HEK293 (cell line): Measurements from ENCODE around the gene MBOAT7.
A peak's percentile ranks its signal among the peaks of the same experiment; 100 is the strongest.

ENCODE experiments used
- CTCF ChIA-PET: fragments of 350-600 bp; formaldehyde crosslinking; extraction: SDS; loops from one replicate; lab custom pipeline; 2021; ENCODE audit warnings: antibody characterized with exemption; lab: Yijun Ruan, JAX
- POLR2A ChIA-PET: fragments of 300-600 bp; formaldehyde crosslinking; extraction: SDS; loops from one replicate; lab custom pipeline; 2020; ENCODE audit warnings: antibody characterized with exemption, inconsistent platforms; lab: Yijun Ruan, JAX
- H3K27ac ChIP-seq: fragments of 200-500 bp; sonication (Bioruptor generic); 2 replicates; pipeline ENCODE4 v1.5.1; 2014; ENCODE audit warnings: low read depth, low read length, control low read depth, inconsistent platforms; ENCODE audit errors: extremely low read depth
- H3K36me3 ChIP-seq, 2 experiments: fragments of 200-500 bp in 1 of 2; sonication (Bioruptor generic) in 1 of 2; 1 replicate in 1 of 2; 2 replicates in 1 of 2; pipeline ENCODE4 v1.5.1; 2014 to 2017; ENCODE audit warnings: inconsistent platforms in 2 of 2, low read length in 2 of 2; ENCODE audit not compliant: control insufficient read depth in 2 of 2, insufficient read depth in 1 of 2
- H3K4me1 ChIP-seq: fragments of 200-500 bp; sonication (Bioruptor generic); 2 replicates; pipeline ENCODE4 v1.5.1; 2014; ENCODE audit warnings: mild to moderate bottlenecking, low read length, inconsistent platforms; ENCODE audit not compliant: control insufficient read depth, insufficient read depth
- H3K4me3 ChIP-seq: 2 replicates; pipeline ENCODE4 v1.5.1; 2011; ENCODE audit warnings: low read depth, mild to moderate bottlenecking, control low read depth, low read length, moderate library complexity
- H3K9me3 ChIP-seq: fragments of 200-500 bp; sonication (Bioruptor generic); 2 replicates; pipeline ENCODE4 v1.5.1; 2014; ENCODE audit warnings: low read depth, low read length, inconsistent platforms; ENCODE audit not compliant: control insufficient read depth, insufficient read depth
- CTCF ChIP-seq: fragments of 450-650 bp; formaldehyde crosslinking; IDR thresholded peaks from 2 replicates; pipeline ENCODE4 v1.5.1; 2016; ENCODE audit warnings: missing biosample characterization, missing genetic modification characterization
- EGR2 ChIP-seq: fragments of 450-650 bp; formaldehyde crosslinking; IDR thresholded peaks from 2 replicates; pipeline ENCODE4 v1.5.1; 2016; ENCODE audit warnings: low read depth, missing biosample characterization, missing genetic modification characterization
- IKZF3 ChIP-seq: fragments of 450-650 bp; IDR thresholded peaks from 2 replicates; pipeline ENCODE4 v1.5.0; 2018; ENCODE audit warnings: missing biosample characterization, mild to moderate bottlenecking, missing genetic modification characterization, moderate library complexity
- KLF9 ChIP-seq: fragments of 450-650 bp; formaldehyde crosslinking; IDR thresholded peaks from 2 replicates; pipeline ENCODE4 v1.5.1; 2016; ENCODE audit warnings: missing biosample characterization, missing genetic modification characterization, low read depth
- PRDM10 ChIP-seq: fragments of 450-650 bp; formaldehyde crosslinking; IDR thresholded peaks from 2 replicates; pipeline ENCODE4 v1.5.1; 2016; ENCODE audit warnings: missing biosample characterization, missing genetic modification characterization
- SP7 ChIP-seq: fragments of 450-650 bp; formaldehyde crosslinking; IDR thresholded peaks from 2 replicates; pipeline ENCODE4 v1.5.1; 2016; ENCODE audit warnings: missing biosample characterization, missing genetic modification characterization
- ZBTB17 ChIP-seq: fragments of 450-650 bp; formaldehyde crosslinking; IDR thresholded peaks from 2 replicates; pipeline ENCODE4 v1.5.1; 2016; ENCODE audit warnings: missing biosample characterization, missing genetic modification characterization
- ZBTB20 ChIP-seq: fragments of 450-650 bp; formaldehyde crosslinking; IDR thresholded peaks from 2 replicates; pipeline ENCODE4 v1.5.1; 2016; ENCODE audit warnings: missing biosample characterization, missing genetic modification characterization
- ZBTB8A ChIP-seq: fragments of 450-650 bp; formaldehyde crosslinking; IDR thresholded peaks from 2 replicates; pipeline ENCODE4 v1.5.1; 2016; ENCODE audit warnings: missing biosample characterization, missing genetic modification characterization
- ZFHX2 ChIP-seq: fragments of 450-650 bp; formaldehyde crosslinking; conservative IDR thresholded peaks from 2 replicates; pipeline ENCODE4 v1.5.1; 2016; ENCODE audit warnings: missing biosample characterization, missing genetic modification characterization
- ZIC2 ChIP-seq: fragments of 450-650 bp; formaldehyde crosslinking; IDR thresholded peaks from 2 replicates; pipeline ENCODE4 v1.5.1; 2016; ENCODE audit warnings: missing biosample characterization, missing genetic modification characterization
- ZNF449 ChIP-seq: fragments of 450-650 bp; formaldehyde crosslinking; IDR thresholded peaks from 2 replicates; pipeline ENCODE4 v1.5.1; 2017; ENCODE audit warnings: missing biosample characterization, mild to moderate bottlenecking, missing genetic modification characterization, moderate library complexity
- ZNF660 ChIP-seq: fragments of 450-650 bp; IDR thresholded peaks from 2 replicates; pipeline ENCODE4 v1.5.1; 2018; ENCODE audit warnings: missing biosample characterization, mild to moderate bottlenecking, missing genetic modification characterization
- ZNF692 ChIP-seq: fragments of 450-650 bp; formaldehyde crosslinking; IDR thresholded peaks from 2 replicates; pipeline ENCODE4 v1.5.1; 2016; ENCODE audit warnings: missing biosample characterization, missing genetic modification characterization
- ZSCAN30 ChIP-seq: fragments of 450-650 bp; IDR thresholded peaks from 2 replicates; pipeline ENCODE4 v1.5.1; 2018; ENCODE audit warnings: missing biosample characterization, mild to moderate bottlenecking, missing genetic modification characterization, moderate library complexity
- TF ChIP-seq, protein P1 (sequence below): fragments of 450-650 bp; formaldehyde crosslinking; optimal IDR thresholded peaks from 2 replicates; pipeline ENCODE3; 2016; ENCODE audit warnings: missing biosample characterization, mild to moderate bottlenecking, missing genetic modification characterization
- TF ChIP-seq, protein P2 (sequence below): fragments of 450-650 bp; formaldehyde crosslinking; IDR thresholded peaks from 2 replicates; pipeline ENCODE4 v1.5.1; 2017; ENCODE audit warnings: missing biosample characterization, missing genetic modification characterization
- TF ChIP-seq, protein P3 (sequence below): fragments of 450-650 bp; IDR thresholded peaks from 2 replicates; pipeline ENCODE4 v1.5.1; 2018; ENCODE audit warnings: missing biosample characterization, mild to moderate bottlenecking, missing genetic modification characterization
- TF ChIP-seq, protein P4 (sequence below): sonication (generic); formaldehyde crosslinking; IDR thresholded peaks from 2 replicates; pipeline ENCODE4 v1.8.1; 2022; ENCODE audit warnings: mild to moderate bottlenecking, moderate library complexity, missing genetic modification reagents

The MBOAT7 gene, protein sequence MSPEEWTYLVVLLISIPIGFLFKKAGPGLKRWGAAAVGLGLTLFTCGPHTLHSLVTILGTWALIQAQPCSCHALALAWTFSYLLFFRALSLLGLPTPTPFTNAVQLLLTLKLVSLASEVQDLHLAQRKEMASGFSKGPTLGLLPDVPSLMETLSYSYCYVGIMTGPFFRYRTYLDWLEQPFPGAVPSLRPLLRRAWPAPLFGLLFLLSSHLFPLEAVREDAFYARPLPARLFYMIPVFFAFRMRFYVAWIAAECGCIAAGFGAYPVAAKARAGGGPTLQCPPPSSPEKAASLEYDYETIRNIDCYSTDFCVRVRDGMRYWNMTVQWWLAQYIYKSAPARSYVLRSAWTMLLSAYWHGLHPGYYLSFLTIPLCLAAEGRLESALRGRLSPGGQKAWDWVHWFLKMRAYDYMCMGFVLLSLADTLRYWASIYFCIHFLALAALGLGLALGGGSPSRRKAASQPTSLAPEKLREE

GRCh38 chr19:54189145-54189734 is at the start of gene MBOAT7:
MBOAT7 (minus strand) TSS chr19:54189580; CDS start chr19:54188508, 1,072 bp downstream.
- H3K36me3 ChIP-seq: peaks cover 19 to 36% of the 10 kb centered on the region in 2 experiments
- ChIA-PET POLR2A (interaction anchor here (0.6 to 6.4 kb wide), 21 partner anchors 11 to 651 kb away, joined by 3 to 241 read pairs (median 4); partner anchors contain the start of genes CNOT3, LENG1, LENG8 and LENG9), CTCF (interaction anchor here (0.6 to 3.2 kb wide), 15 partner anchors 9 to 306 kb away, joined by 3 to 28 read pairs (median 5); partner anchors contain the start of gene TMC4)
- H3K27ac ChIP-seq: peak within 1 kb of the TSS; percentile 95
- no peaks in the 10 kb centered on the region for H3K9me3 ChIP-seq
- peak within 1 kb of the TSS; percentile 87 for H3K4me3 ChIP-seq
- H3K4me1 ChIP-seq: peaks cover 14% of the 10 kb centered on the region
- TF ChIP-seq ZNF660 (tag by site-specific recombination): peak; percentile 77
- peak; percentile 89 for TF ChIP-seq ZBTB8A
- TF ChIP-seq, protein P1, sequence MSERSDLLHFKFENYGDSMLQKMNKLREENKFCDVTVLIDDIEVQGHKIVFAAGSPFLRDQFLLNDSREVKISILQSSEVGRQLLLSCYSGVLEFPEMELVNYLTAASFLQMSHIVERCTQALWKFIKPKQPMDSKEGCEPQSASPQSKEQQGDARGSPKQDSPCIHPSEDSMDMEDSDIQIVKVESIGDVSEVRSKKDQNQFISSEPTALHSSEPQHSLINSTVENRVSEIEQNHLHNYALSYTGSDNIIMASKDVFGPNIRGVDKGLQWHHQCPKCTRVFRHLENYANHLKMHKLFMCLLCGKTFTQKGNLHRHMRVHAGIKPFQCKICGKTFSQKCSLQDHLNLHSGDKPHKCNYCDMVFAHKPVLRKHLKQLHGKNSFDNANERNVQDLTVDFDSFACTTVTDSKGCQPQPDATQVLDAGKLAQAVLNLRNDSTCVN (tag by site-specific recombination): peak; percentile 59
- peak; percentile 72 for TF ChIP-seq KLF9 (tag by site-specific recombination)
- peak; percentile 72; the same call in 1 of the 2 replicates for TF ChIP-seq ZNF449 (tag by site-specific recombination)
- peak; percentile 48; the same call in 1 of the 2 replicates for TF ChIP-seq ZBTB17 (tag by site-specific recombination)
- TF ChIP-seq ZIC2 (tag by site-specific recombination): peak; percentile 47
- TF ChIP-seq ZFHX2: peak; percentile 71
- 0 out of 2 replicates have a peak, but pooled peaks have one; percentile 27 for TF ChIP-seq EGR2
- TF ChIP-seq, protein P2, sequence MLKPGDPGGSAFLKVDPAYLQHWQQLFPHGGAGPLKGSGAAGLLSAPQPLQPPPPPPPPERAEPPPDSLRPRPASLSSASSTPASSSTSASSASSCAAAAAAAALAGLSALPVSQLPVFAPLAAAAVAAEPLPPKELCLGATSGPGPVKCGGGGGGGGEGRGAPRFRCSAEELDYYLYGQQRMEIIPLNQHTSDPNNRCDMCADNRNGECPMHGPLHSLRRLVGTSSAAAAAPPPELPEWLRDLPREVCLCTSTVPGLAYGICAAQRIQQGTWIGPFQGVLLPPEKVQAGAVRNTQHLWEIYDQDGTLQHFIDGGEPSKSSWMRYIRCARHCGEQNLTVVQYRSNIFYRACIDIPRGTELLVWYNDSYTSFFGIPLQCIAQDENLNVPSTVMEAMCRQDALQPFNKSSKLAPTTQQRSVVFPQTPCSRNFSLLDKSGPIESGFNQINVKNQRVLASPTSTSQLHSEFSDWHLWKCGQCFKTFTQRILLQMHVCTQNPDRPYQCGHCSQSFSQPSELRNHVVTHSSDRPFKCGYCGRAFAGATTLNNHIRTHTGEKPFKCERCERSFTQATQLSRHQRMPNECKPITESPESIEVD (tag by site-specific recombination): no peak
- 0 out of 2 replicates have a peak, but pooled peaks have one; percentile 37 for TF ChIP-seq CTCF (tag by site-specific recombination)
- TF ChIP-seq ZNF692: no peak
- TF ChIP-seq SP7 (tag by site-specific recombination): 0 out of 2 replicates have a peak, but pooled peaks have one; percentile 39
- peak; percentile 74 for TF ChIP-seq PRDM10 (tag by site-specific recombination)
- peak; percentile 56; the same call in 1 of the 2 replicates for TF ChIP-seq ZSCAN30 (tag by site-specific recombination)
- TF ChIP-seq ZBTB20 (tag by site-specific recombination): peak; percentile 84
- 0 out of 2 replicates have a peak, but pooled peaks have one; percentile 27 for TF ChIP-seq IKZF3
- TF ChIP-seq, protein P3, sequence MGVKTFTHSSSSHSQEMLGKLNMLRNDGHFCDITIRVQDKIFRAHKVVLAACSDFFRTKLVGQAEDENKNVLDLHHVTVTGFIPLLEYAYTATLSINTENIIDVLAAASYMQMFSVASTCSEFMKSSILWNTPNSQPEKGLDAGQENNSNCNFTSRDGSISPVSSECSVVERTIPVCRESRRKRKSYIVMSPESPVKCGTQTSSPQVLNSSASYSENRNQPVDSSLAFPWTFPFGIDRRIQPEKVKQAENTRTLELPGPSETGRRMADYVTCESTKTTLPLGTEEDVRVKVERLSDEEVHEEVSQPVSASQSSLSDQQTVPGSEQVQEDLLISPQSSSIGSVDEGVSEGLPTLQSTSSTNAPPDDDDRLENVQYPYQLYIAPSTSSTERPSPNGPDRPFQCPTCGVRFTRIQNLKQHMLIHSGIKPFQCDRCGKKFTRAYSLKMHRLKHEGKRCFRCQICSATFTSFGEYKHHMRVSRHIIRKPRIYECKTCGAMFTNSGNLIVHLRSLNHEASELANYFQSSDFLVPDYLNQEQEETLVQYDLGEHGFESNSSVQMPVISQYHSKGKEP (tag by site-specific recombination): no peak
- TF ChIP-seq, protein P4, sequence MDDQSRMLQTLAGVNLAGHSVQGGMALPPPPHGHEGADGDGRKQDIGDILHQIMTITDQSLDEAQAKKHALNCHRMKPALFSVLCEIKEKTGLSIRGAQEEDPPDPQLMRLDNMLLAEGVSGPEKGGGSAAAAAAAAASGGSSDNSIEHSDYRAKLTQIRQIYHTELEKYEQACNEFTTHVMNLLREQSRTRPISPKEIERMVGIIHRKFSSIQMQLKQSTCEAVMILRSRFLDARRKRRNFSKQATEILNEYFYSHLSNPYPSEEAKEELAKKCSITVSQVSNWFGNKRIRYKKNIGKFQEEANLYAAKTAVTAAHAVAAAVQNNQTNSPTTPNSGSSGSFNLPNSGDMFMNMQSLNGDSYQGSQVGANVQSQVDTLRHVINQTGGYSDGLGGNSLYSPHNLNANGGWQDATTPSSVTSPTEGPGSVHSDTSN: peak; percentile 98
